BJ (cell line): ENCODE results near the gene FKBP4. TPM values are rescaled to one million over a fixed set of nuclear protein-coding genes. Genes with fewer than 3 reads are reported as not detected.

ENCODE experiments used
- CTCF ChIA-PET: fragments of 350-600 bp; formaldehyde crosslinking; extraction: SDS; loops from one replicate; lab custom pipeline; 2021; ENCODE audit warnings: antibody characterized with exemption, inconsistent platforms; lab: Yijun Ruan, JAX
- POLR2A ChIA-PET: fragments of 300-600 bp; sonication (Branson Sonifier 250); formaldehyde crosslinking; extraction: SDS; loops from one replicate; lab custom pipeline; 2021; ENCODE audit warnings: antibody characterized with exemption; lab: Charles Lee
- DNase-seq: peaks from one replicate; pipeline ENCODE4 v3.0.0-alpha.2; 2011; ENCODE audit warnings: low read depth
- H3K27me3 ChIP-seq: 2 replicates; pipeline ENCODE4 v1.6.0; 2011; ENCODE audit warnings: low read length; ENCODE audit not compliant: control insufficient read depth, insufficient read depth
- H3K36me3 ChIP-seq: 2 replicates; pipeline ENCODE4 v1.5.1; 2011; ENCODE audit warnings: low read length; ENCODE audit not compliant: control insufficient read depth, insufficient read depth
- H3K4me3 ChIP-seq: 2 replicates; pipeline ENCODE4 v1.5.1; 2011; ENCODE audit warnings: low read depth, mild to moderate bottlenecking, control low read depth, low read length
- CTCF ChIP-seq: IDR thresholded peaks from 2 replicates; pipeline ENCODE4 v1.5.1; 2011; ENCODE audit warnings: low read depth, mild to moderate bottlenecking, control low read depth, inconsistent platforms, low read length, moderate library complexity; ENCODE audit not compliant: insufficient read depth
- polyA plus RNA-seq: library from polyadenylated mRNA; depleted of rRNA; stranded (reverse); fragments of >200 nt; gene quantifications from 2 replicates; pipeline ENCODE4 v1.2.3, GENCODE V29; 2011

Gene FKBP4
- polyA plus RNA-seq, 1 experiment, result 27.1 TPM

GRCh38 chr12:2791089-2791488 lies 3.7 kb upstream of the FKBP4 start:
- H3K27me3 ChIP-seq, result peaks cover 2% of the 10 kb centered on the region
- DNase-seq, result no peak
- H3K36me3 ChIP-seq, result no peaks in the 10 kb centered on the region
- TF ChIP-seq CTCF, result no peak
- POLR2A ChIA-PET, result no interaction called here
- CTCF ChIA-PET, result interaction anchor here (0.6 kb wide), 1 partner anchor 10 kb away, joined by 3 read pairs; no protein-coding TSS in a partner anchor
- H3K4me3 ChIP-seq, result no peak overlapping the region

GRCh38 chr12:2792671-2793500 lies 1.9 kb upstream of the FKBP4 start:
- H3K27me3 ChIP-seq, result peaks cover 2% of the 10 kb centered on the region
- ChIA-PET POLR2A (no interaction called here), CTCF (interaction anchor here (1.0 to 1.9 kb wide), 2 partner anchors 8 to 9 kb away, joined by 3 to 11 read pairs; no protein-coding TSS in a partner anchor)
- DNase-seq, result no peak
- peaks cover 4% of the 10 kb centered on the region for H3K36me3 ChIP-seq
- no peak overlapping the region for H3K4me3 ChIP-seq
- TF ChIP-seq CTCF, result no peak

- CTCF ChIA-PET, result interaction anchor here (1.9 kb wide), 1 partner anchor 9 kb away, joined by 11 read pairs; no protein-coding TSS in a partner anchor
- no peak for DNase-seq
- peaks cover 5% of the 10 kb centered on the region for H3K36me3 ChIP-seq
- H3K4me3 ChIP-seq, result no peak overlapping the region
- TF ChIP-seq CTCF, result no peak
- H3K27me3 ChIP-seq, result no peaks in the 10 kb centered on the region; the same call in 1 of the 2 replicates
- POLR2A ChIA-PET, result no interaction called here
Observed at GRCh38 chr12:2793561-2793960, 1.2 kb upstream of the FKBP4 start.

- H3K27me3 ChIP-seq, result no peaks in the 10 kb centered on the region; the same call in 1 of the 2 replicates
- CTCF ChIA-PET, result interaction anchor here (1.9 kb wide), 1 partner anchor 10 kb away, joined by 11 read pairs; no protein-coding TSS in a partner anchor
- TF ChIP-seq CTCF, result no peak
- H3K36me3 ChIP-seq, result peaks cover 7% of the 10 kb centered on the region
- POLR2A ChIA-PET, result no interaction called here
- H3K4me3 ChIP-seq, result peak overlapping the region; percentile 65
- DNase-seq, result no peak
Observed at GRCh38 chr12:2794191-2794735, 507 bp upstream of the FKBP4 start.
